B cell (primary cell): ENCODE data around the gene HIGD1A. TPM values are rescaled to one million over a fixed set of nuclear protein-coding genes. Genes with fewer than 3 reads are reported as not detected.

Source experiments
- ATAC-seq: fragments of 200-7000 bp; cut with Tn5 transposase; one replicate; pipeline ENCODE4 v1.10.0; 2021; ENCODE audit warnings: low read depth, mild to moderate bottlenecking, moderate number of reproducible peaks, moderate library complexity
- CTCF ChIA-PET: fragments of 350-600 bp; sonication (Branson Sonifier 250); formaldehyde crosslinking; loops from one replicate; lab custom pipeline; 2021; ENCODE audit warnings: antibody characterized with exemption, inconsistent platforms; lab: Charles Lee
- POLR2A ChIA-PET: fragments of 350-600 bp; sonication (Branson Sonifier 250); formaldehyde crosslinking; loops from one replicate; lab custom pipeline; 2021; ENCODE audit warnings: antibody characterized with exemption; lab: Charles Lee
- DNase-seq: peaks from one replicate; pipeline ENCODE4 v3.0.0; 2013
- H2AFZ ChIP-seq: 2 replicates; pipeline ENCODE4 v1.6.1; 2012; ENCODE audit warnings: mild to moderate bottlenecking, low read depth, low read length; ENCODE audit not compliant: insufficient read depth, poor library complexity, severe bottlenecking
- H3K27ac ChIP-seq, 2 donors: 1 replicate in 1 of 2; 2 replicates in 1 of 2; pipeline ENCODE4 v1.5.1; 2012 to 2013; ENCODE audit warnings: low read length in 2 of 2, mild to moderate bottlenecking in 2 of 2, moderate library complexity in 1 of 2
- H3K27me3 ChIP-seq, 4 experiments: fragments of 200-600 bp in 1 of 4; sonication (generic) in 1 of 4; replicated peaks in 1 of 4; 1 replicate in 2 of 4; 2 replicates in 2 of 4; pipeline versions ENCODE4 v1.6.1 to v1.7.0; 2013 to 2016; ENCODE audit warnings: low read length in 3 of 4, mild to moderate bottlenecking in 2 of 4, mixed read lengths in 1 of 4, moderate library complexity in 1 of 4; ENCODE audit not compliant: insufficient read depth in 4 of 4, control insufficient read depth in 3 of 4; ENCODE audit errors: control extremely low read depth in 1 of 4
- H3K36me3 ChIP-seq, 2 experiments: replicated peaks in 1 of 2; 1 replicate in 1 of 2; 2 replicates in 1 of 2; pipeline versions ENCODE4 v1.6.1 to v1.7.1; 2013; ENCODE audit warnings: low read length in 1 of 2; ENCODE audit not compliant: insufficient read depth in 2 of 2, control insufficient read depth in 1 of 2; ENCODE audit errors: control extremely low read depth in 1 of 2, extremely low read depth in 1 of 2
- H3K4me1 ChIP-seq, 2 donors: fragments of 200-600 bp in 1 of 2; sonication (generic) in 1 of 2; 1 replicate in 1 of 2; 2 replicates in 1 of 2; pipeline versions ENCODE4 v1.5.1 to v1.6.1; 2013 to 2017; ENCODE audit warnings: low read length in 2 of 2; ENCODE audit not compliant: control insufficient read depth in 2 of 2, insufficient read depth in 2 of 2
- H3K4me2 ChIP-seq: replicated peaks from 2 replicates; pipeline ENCODE3; 2012; ENCODE audit warnings: mild to moderate bottlenecking, low read depth, low read length; ENCODE audit not compliant: poor library complexity, severe bottlenecking
- H3K4me3 ChIP-seq, 5 experiments: fragments of 200-600 bp in 1 of 5; sonication (generic) in 1 of 5; 1 replicate in 3 of 5; 2 replicates in 2 of 5; pipeline versions ENCODE4 v1.5.1 to v1.7.0; 2011 to 2016; ENCODE audit warnings: low read length in 4 of 5, mild to moderate bottlenecking in 4 of 5, low read depth in 2 of 5, control low read depth in 1 of 5, moderate library complexity in 1 of 5; ENCODE audit not compliant: insufficient read depth in 1 of 5; ENCODE audit errors: control extremely low read depth in 1 of 5, extremely low read depth in 1 of 5
- H3K79me2 ChIP-seq: fragments of 200-600 bp; sonication (generic); one replicate; pipeline ENCODE4 v1.6.0; 2016; ENCODE audit warnings: low read length; ENCODE audit not compliant: control insufficient read depth, insufficient read depth
- H3K9ac ChIP-seq: fragments of 200-600 bp; sonication (generic); 2 replicates; pipeline ENCODE4 v1.6.1; 2017; ENCODE audit warnings: mild to moderate bottlenecking, low read length, moderate library complexity
- H3K9me3 ChIP-seq, 3 donors: one replicate each; pipeline versions ENCODE4 v1.6.1 to v1.7.1; 2013; ENCODE audit warnings: low read length in 2 of 3; ENCODE audit not compliant: control insufficient read depth in 2 of 3, insufficient read depth in 1 of 3; ENCODE audit errors: control extremely low read depth in 1 of 3
- H4K20me1 ChIP-seq: 2 replicates; pipeline ENCODE4 v1.6.0; 2012; ENCODE audit warnings: mild to moderate bottlenecking, low read length; ENCODE audit not compliant: insufficient read depth, control insufficient read depth, poor library complexity, severe bottlenecking
- H3K27ac Mint-ChIP-seq: one replicate; pipeline ENCODE4 v1.8.0; 2021; ENCODE audit warnings: mixed read lengths
- H3K27me3 Mint-ChIP-seq: one replicate; pipeline ENCODE4 v1.8.0; 2021; ENCODE audit warnings: mixed read lengths
- H3K4me1 Mint-ChIP-seq: one replicate; pipeline ENCODE4 v1.8.0; 2021; ENCODE audit warnings: mixed read lengths
- H3K4me3 Mint-ChIP-seq: one replicate; pipeline ENCODE4 v1.8.0; 2021; ENCODE audit warnings: mixed read lengths
- H3K9me3 Mint-ChIP-seq: one replicate; pipeline ENCODE4 v1.8.0; 2022; ENCODE audit warnings: mixed read lengths; ENCODE audit not compliant: insufficient read depth
- CTCF ChIP-seq: fragments of 200-600 bp; IDR thresholded peaks from one replicate; pipeline ENCODE4 v1.8.0; 2022; ENCODE audit warnings: antibody characterized with exemption, mild to moderate bottlenecking
- EZH2 ChIP-seq: IDR thresholded peaks from 2 replicates; pipeline ENCODE4 v1.6.1; 2012; ENCODE audit warnings: borderline replicate concordance, low read depth, mild to moderate bottlenecking, moderate library complexity, low read length; ENCODE audit not compliant: insufficient read depth, poor library complexity, severe bottlenecking
- WGBS: methylation state at CpG from one replicate; pipeline ENCODE4 v1.1.5; 2013; ENCODE audit warnings: missing lambda C conversion rate; ENCODE audit not compliant: insufficient coverage; 5-methylcytosine and 5-hydroxymethylcytosine counted together
- intact Hi-C: fragments of 100-400 bp; cut with micrococcal nuclease; formaldehyde crosslinking; loops from one replicate; pipeline ENCODE4 v1.10.0; 2022
- polyA plus RNA-seq: library from polyadenylated mRNA; depleted of rRNA; stranded (reverse); fragments of >200 nt; gene quantifications from 2 replicates; pipeline ENCODE4 v1.2.3, GENCODE V29; 2012
- total RNA-seq, 2 donors: library from RNA; stranded (reverse); fragments of 120-200 nt in 1 of 2; gene quantifications; 1 replicate in 1 of 2; 2 replicates in 1 of 2; pipeline versions ENCODE4 v1.2.3 to v1.2.4, GENCODE V29; 2013 to 2022

Gene HIGD1A
- total and polyA plus RNA-seq, 2 donors (not counting 1 experiment from before 2014, with no cell fraction given): 14.2 to 16.5 TPM

DNA sequence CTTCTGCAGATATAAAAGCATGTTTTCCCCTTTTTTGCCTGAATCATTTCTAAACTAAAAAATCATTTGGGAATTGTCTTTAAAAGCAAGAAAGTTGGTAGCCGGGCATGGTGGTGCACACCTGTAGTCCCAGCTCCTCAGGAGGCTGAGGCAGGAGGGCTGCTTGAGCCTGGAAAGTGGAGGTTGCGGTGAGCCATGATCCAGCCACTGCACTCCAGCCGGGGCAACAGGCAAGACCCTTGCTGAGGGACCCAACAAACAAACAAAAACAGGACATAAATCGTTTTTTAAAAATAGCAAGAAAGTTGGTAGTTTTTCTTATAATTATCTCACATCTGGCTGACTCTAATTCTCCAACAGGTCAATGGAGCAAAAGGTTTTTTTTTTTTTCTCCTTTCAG lies 2.5 kb downstream of the HIGD1A start:
- peaks cover 9% of the 10 kb centered on the region for H4K20me1 ChIP-seq
- TF ChIP-seq CTCF (no peak), EZH2 (no peak)
- peaks cover 17 to 27% of the 10 kb centered on the region in 2 donors for H3K4me1 ChIP-seq
- no peak overlapping the region for H3K4me2 ChIP-seq
- peaks cover 0 to 2% (median 0%) of the 10 kb centered on the region in 4 experiments for H3K27me3 ChIP-seq
- H3K9me3 ChIP-seq: no peaks in the 10 kb centered on the region
- Mint-ChIP-seq H3K27ac (no peak overlapping the region), H3K4me1 (peaks cover 38% of the 10 kb centered on the region), H3K9me3 (no peaks in the 10 kb centered on the region), H3K4me3 (no peak overlapping the region), H3K27me3 (peaks cover 12% of the 10 kb centered on the region)
- H3K27ac ChIP-seq: no peak overlapping the region
- POLR2A ChIA-PET: no interaction called here
- 83% methylated on average over 1 of the region's 4 CpGs for WGBS
- no peak overlapping the region for H2AFZ ChIP-seq
- CTCF ChIA-PET: no interaction called here
- no peak overlapping the region for H3K4me3 ChIP-seq
- no peak overlapping the region for H3K9ac ChIP-seq
- intact Hi-C loops: loop anchor here (5.0 kb wide), 1 partner anchor 46 kb away; no protein-coding TSS in a partner anchor
- DNase-seq (no peak), ATAC-seq (no peak)
- peaks cover 34% of the 10 kb centered on the region for H3K79me2 ChIP-seq
- H3K36me3 ChIP-seq: no peaks in the 10 kb centered on the region

DNA sequence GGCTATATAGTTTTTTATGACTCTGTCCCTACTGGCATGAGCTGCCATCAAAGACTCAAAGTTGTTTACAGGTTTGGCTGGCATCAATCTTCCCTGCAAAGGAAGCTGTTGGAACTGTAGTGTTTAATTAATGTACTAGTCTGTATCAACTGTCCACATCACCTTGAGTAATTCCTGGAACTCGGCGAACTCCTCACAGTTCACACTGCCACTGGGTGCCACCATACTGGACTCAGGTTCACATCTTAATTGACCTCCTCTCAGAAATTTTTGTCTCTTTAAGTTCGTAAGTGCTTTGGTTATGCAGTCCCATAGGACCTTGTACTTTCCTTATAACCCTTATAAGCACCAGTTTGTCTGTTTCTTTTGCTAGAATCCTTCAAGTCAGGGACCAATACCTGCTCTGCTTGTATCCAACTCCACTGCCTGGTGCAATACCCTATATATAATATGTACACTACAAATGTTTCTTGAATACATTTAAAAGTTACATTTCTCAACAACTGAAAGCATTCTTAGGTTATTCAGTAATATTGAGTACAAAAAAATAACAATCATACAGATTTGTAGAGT lies 3.2 kb downstream of the HIGD1A start:
- 97% methylated on average over 3 of the region's 3 CpGs for WGBS
- Histone ChIP-seq H3K27ac (no peak overlapping the region), H4K20me1 (peaks cover 9% of the 10 kb centered on the region), H3K4me2 (no peak overlapping the region), H3K9me3 (no peaks in the 10 kb centered on the region), H3K27me3 (peaks cover 0 to 2% (median 0%) of the 10 kb centered on the region in 4 experiments), H3K4me1 (peaks cover 17 to 27% of the 10 kb centered on the region in 2 donors), H3K36me3 (no peaks in the 10 kb centered on the region), H3K4me3 (no peak overlapping the region), H3K9ac (no peak overlapping the region), H2AFZ (no peak overlapping the region), H3K79me2 (peaks cover 34% of the 10 kb centered on the region)
- H3K27me3 Mint-ChIP-seq: peaks cover 7% of the 10 kb centered on the region
- H3K4me1 Mint-ChIP-seq: peaks cover 38% of the 10 kb centered on the region
- TF ChIP-seq CTCF (no peak), EZH2 (no peak)
- ChIA-PET POLR2A (no interaction called here), CTCF (no interaction called here)
- H3K27ac Mint-ChIP-seq: no peak overlapping the region
- ATAC-seq (no peak), DNase-seq (no peak)
- H3K4me3 Mint-ChIP-seq: no peak overlapping the region
- H3K9me3 Mint-ChIP-seq: no peaks in the 10 kb centered on the region
- intact Hi-C loops: loop anchor here (5.0 kb wide), 1 partner anchor 46 kb away; no protein-coding TSS in a partner anchor
